Activated T-cell treated with anti-CD3 and anti-CD28 coated beads, Interleukin-2, amount 50 U/mL, for 4 hours (primary cell): Measurements from ENCODE around the gene FBLN2. TPM values are rescaled to one million over a fixed set of nuclear protein-coding genes. Genes with fewer than 3 reads are reported as not detected.

Experiments
- ATAC-seq, 2 donors: fragments of 200-7000 bp; cut with Tn5 transposase; one replicate each; pipeline ENCODE4 v1.10.0; 2021
- DNase-seq: peaks from one replicate; pipeline ENCODE4 v3.0.0-alpha.2; 2020
- H3K27me3 Mint-ChIP-seq: one replicate; pipeline ENCODE4 v1.8.0; 2021; ENCODE audit warnings: low read depth, mixed read lengths
- H3K36me3 Mint-ChIP-seq: one replicate; pipeline ENCODE4 v1.8.0; 2022; ENCODE audit warnings: mixed read lengths; ENCODE audit not compliant: insufficient read depth
- H3K4me1 Mint-ChIP-seq: one replicate; pipeline ENCODE4 v1.8.0; 2021; ENCODE audit warnings: low read depth, mixed read lengths
- H3K4me3 Mint-ChIP-seq: one replicate; pipeline ENCODE4 v1.8.0; 2021; ENCODE audit warnings: mild to moderate bottlenecking, moderate library complexity, mixed read lengths
- H3K9me3 Mint-ChIP-seq: one replicate; pipeline ENCODE4 v1.8.0; 2021; ENCODE audit warnings: mixed read lengths
- total RNA-seq, 3 donors: library from RNA; stranded (reverse); gene quantifications; one replicate each; pipeline ENCODE4 v1.2.1, GENCODE V29; 2021

Gene FBLN2
- total RNA-seq, 3 donors from 2014 or later, result 0.16 to 0.63 (median 0.16) TPM

DNA sequence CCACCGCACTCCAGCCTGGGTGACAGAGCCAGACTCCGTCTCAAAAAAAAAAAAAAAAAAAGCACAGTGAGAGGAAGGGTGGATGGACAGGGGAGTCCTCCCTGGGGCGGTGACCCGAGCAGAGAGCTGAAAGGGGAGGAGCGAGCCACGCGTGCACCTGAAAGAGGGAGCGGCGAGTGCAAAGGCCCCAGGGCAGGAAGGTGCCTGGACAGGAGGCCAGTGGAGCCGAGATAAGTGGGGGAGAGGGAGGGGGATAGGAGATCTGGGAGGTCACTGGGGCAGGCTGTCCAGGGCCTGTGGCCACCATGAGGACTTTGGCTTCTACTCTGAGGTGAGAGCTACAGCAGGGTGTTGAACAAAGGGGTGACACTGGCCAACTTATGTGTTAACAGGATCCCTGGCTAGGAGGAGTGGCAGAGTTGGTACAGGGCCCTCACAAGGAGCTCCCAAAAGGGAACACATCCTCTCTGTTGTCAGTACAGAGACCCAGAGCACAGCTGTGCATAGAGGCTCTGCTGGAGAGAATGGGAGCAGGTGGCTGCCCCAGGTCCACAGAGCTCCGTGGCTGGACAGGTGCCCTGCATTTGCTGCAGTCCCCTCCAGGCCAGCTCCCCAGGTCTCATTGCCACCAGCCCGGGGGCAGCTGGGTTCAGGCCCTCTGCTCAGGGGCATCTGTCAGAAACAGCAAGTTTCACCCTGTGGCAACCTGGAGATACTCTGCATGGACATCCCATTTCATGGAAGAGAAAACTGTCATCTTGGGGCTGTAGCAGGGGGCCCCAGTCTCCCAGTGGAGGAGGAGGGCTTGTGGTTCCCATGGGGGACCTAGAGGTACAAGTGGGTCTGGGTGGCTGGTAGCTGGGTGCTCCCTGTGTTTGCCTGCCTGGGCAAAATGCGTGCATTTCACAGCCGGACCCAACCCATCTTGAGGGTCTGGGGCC lies 28.5 kb downstream of the FBLN2 start:
- no peaks in the 10 kb centered on the region for H3K36me3 Mint-ChIP-seq
- no peaks in the 10 kb centered on the region for H3K4me1 Mint-ChIP-seq
- DNase-seq (no peak), ATAC-seq (no peak)
- no peak overlapping the region for H3K4me3 Mint-ChIP-seq
- peaks cover 3% of the 10 kb centered on the region for H3K27me3 Mint-ChIP-seq
- no peaks in the 10 kb centered on the region for H3K9me3 Mint-ChIP-seq

DNA sequence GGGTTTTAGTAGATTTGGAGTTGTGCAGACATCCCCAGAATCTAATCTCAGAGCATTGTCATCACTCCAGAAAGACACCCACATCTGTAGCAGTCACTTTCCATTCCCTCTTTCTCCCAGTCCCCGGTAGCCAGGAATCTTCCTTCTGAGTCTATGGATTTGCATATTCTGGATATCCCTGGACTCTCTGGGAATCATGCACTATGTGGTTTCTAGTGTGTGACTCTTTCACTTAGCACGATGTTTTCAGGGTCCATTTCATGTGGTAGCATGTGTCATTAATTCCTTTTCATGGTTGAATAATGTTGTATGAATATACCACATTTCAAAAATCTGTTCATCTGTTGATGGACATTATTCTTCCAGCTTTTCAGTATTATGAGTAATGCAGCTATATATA lies 29.3 kb downstream of the FBLN2 start:
- H3K27me3 Mint-ChIP-seq, result peaks cover 3% of the 10 kb centered on the region
- no peak overlapping the region for H3K4me3 Mint-ChIP-seq
- H3K4me1 Mint-ChIP-seq, result no peaks in the 10 kb centered on the region
- DNase-seq, result no peak
- H3K9me3 Mint-ChIP-seq, result no peaks in the 10 kb centered on the region
- ATAC-seq, result no peak
- no peaks in the 10 kb centered on the region for H3K36me3 Mint-ChIP-seq

DNA sequence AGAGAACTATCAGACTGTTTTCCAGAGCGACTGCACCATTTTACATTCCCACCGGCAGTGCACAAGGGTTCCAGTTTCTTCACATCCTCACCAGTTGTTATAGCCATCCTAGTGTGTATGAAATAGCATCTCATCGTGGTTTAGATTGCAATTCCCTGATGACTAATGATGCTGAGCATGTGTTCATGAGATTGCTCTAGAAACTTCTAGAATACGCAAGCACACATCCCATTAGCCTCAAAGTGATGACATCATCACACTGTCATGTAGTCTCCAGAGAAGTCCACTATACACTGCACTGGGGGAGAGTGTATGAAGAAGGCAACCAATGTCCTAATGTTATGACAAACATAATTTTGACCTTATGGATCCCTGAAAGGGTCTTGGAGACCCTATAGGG lies 30.1 kb downstream of the FBLN2 start:
- no peak for ATAC-seq
- H3K9me3 Mint-ChIP-seq, result no peaks in the 10 kb centered on the region
- no peak for DNase-seq
- no peaks in the 10 kb centered on the region for H3K36me3 Mint-ChIP-seq
- H3K4me3 Mint-ChIP-seq, result no peak overlapping the region
- H3K27me3 Mint-ChIP-seq, result peaks cover 3% of the 10 kb centered on the region
- H3K4me1 Mint-ChIP-seq, result no peaks in the 10 kb centered on the region

DNA sequence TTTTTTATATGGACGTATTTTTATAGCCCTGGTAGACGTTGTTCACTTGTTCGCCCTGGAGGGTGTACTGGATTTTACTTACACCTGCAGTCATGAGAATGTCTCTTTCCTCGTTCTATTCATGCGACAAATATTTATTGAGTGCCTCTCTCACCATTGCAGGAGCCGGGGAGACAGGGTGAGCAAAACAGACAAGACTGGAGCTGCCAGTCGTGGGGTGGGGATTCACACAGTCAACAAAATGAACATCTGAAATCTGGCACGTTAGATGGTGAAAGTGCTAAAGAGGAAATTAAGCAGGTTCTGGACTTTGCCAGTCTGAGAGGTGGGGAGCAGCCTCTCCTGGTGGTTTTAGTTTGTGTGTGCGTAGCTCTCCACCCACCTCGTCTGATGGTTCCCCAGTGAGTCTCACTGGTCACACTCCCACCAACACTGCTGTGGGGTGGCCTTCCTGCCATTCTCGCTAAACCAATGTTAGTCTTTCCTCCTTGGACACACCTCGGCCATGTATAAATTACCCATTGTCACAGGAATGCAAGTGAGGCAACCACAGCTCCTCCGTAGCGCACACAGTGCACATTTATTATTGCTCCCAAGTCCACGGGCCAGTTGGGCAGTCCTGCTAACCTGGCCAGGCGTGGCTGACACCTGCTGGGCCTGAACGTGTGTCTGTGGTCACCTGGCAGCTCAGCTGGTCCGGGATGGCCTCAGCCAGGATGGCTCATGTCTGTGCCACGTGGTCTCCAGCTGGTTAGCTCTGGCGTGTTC lies 31.5 kb downstream of the FBLN2 start:
- Mint-ChIP-seq H3K36me3 (no peaks in the 10 kb centered on the region), H3K4me3 (no peak overlapping the region), H3K9me3 (no peaks in the 10 kb centered on the region), H3K4me1 (no peaks in the 10 kb centered on the region), H3K27me3 (peaks cover 3% of the 10 kb centered on the region)
- ATAC-seq (no peak), DNase-seq (no peak)

DNA sequence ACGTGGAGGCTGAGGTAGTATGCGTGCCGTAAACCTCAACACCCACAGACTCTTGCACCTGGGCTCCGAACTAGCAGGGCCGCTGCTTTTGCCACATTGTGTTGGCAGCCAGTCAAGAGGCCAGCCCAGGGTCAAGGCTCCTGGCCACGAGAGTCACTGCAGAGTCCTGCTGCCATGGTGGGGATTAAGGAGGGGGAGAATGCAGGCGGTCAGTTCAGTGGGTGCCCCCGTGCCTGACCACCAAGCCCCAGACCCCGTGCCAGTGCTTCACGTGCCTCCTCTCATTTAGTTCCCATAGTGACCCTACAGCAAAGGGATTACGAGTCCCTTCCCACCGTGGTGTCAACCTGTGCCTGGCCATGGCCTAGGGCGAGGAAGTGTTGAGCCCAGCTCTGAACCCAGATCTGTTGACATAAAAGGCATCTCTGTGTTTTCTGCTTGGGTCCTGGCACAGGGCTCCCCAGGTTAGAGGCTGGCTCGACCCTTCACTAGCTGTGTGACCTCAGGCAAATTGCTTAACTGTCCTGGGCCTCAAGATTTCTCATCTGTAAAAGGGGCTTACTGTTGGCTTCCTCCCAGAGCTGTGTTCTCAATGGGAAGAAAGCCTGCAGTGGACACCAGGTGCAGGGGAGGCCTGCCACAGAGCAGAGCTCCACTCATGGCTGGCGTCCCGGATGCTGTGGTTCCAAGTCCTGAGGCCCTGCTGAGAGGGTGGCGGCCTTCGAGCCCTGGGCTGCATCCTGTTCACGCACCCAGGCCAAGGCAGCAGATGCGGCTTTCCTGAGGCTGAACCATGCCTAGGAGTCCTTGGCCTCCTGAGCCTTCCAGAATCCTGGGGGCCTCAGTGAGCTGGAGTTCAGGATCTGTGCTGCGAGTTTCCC lies 32.8 kb downstream of the FBLN2 start:
- no peaks in the 10 kb centered on the region for H3K9me3 Mint-ChIP-seq
- DNase-seq (no peak), ATAC-seq (no peak)
- no peaks in the 10 kb centered on the region for H3K4me1 Mint-ChIP-seq
- H3K27me3 Mint-ChIP-seq, result peaks cover 3% of the 10 kb centered on the region
- no peak overlapping the region for H3K4me3 Mint-ChIP-seq
- no peaks in the 10 kb centered on the region for H3K36me3 Mint-ChIP-seq

DNA sequence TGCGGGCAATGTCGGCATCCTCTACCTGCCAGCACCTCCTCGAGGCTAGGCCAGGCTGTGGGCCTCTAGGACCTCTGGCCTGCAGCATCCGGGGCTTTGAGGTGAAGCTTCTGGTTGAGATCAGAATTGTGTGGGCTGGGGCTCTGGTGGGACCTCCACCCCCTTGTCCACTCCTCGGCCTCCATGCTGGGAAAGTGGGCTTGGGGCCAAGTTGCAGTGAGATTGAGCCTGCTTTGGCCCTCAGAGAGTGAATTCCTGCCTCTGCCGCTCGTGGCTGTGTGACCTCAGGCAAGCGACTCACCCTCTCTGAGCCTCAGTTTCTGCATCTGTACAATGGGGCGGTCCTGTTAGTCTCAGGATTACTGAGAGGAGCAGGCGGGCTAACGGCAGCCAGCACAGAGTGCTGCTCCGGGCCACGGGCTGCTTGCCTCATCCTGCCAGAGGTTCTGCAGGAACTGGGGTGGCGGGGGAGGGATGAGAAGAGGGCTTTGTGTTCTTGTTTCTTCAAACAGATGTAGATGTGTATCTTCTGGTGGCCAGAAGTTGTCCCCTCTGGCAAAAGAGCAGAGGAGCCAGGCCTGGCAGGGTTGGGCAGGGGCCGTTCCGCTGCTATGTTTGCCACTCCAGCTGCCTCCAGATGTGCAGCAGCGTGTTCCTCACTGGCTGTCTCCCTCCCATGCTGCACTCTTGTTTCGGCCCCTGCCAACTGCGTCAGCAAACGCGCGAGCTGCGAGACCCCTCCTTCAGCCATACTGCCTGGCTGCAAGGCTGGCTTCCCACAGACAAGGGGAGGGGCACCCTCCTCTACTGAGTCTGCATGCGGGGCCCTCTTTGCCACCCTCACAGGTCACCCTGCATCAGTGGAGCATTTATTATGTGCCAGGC lies 33.7 kb downstream of the FBLN2 start:
- Mint-ChIP-seq H3K36me3 (no peaks in the 10 kb centered on the region), H3K27me3 (peaks cover 3% of the 10 kb centered on the region), H3K4me1 (no peaks in the 10 kb centered on the region), H3K9me3 (no peaks in the 10 kb centered on the region), H3K4me3 (no peak overlapping the region)
- no peak for DNase-seq
- no peak for ATAC-seq

DNA sequence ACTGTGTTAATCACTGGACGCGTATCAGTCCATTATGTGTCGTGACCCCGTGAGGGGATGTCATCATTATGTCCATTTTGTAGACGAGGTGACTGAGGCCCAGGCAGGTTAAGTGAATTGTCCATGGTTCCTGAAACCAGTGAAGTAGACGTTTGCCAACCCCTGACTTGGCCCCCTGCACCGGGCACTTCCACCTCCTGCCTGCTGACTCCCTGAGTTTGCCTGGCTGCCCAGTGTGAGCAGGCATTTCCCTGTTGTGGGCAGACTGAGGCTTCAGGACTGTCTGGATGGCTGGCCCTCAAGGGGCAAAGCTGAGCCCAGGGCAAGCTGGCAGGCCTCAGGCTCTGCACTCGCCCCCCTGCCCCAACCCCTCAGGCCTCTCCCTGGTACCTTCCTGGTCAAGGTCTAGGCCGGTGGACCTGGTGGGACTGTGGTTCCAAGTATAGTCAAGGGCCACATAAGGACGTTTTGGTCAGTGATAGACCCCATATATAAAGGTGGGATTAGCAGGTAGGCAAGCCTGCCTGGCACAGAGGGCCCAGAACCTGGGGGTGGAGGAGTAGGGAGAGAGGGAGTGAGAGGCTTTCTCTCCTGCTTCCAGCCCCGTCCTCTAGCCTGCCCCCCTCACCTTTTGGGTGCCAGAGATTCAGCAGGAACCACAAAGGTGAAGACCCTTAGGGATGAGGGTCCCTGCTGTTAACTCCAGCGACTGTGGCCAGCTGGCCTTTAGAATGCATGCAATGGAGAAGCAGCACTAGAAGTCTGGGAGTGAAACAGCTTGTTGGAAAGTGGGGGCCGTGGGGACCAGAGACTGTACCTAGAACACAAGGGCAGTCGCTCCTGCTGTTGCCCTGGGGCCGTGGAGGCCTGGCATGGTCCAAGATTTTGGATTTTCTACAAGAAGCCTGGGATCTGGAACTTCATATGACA lies 34.6 kb downstream of the FBLN2 start:
- Mint-ChIP-seq H3K27me3 (peaks cover 3% of the 10 kb centered on the region), H3K4me3 (no peak overlapping the region), H3K36me3 (no peaks in the 10 kb centered on the region), H3K4me1 (no peaks in the 10 kb centered on the region), H3K9me3 (no peaks in the 10 kb centered on the region)
- no peak for DNase-seq
- ATAC-seq, result no peak

DNA sequence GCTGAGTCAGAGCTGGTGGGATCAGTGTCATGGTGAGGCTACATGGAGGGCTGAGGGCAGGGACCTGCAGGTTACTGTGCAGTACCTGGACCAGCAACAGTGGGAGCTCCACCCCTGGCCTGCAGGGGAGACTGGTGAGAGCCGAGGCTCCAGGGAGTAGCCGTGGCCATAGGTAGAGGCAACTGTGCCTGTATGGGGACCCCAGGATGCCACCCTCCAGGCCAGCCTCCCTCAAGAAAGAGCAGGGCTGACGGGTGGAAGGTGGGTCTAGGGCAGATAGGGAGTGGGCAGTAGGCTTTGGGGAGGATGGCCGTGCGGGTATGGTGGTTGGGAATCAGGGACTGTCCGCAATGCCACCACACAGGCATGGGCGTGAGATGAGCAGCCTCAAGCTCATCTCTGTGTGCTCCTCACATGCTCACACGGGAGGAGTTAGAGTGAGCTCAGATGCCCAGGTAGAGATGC lies 35.5 kb downstream of the FBLN2 start:
- Mint-ChIP-seq H3K4me1 (no peaks in the 10 kb centered on the region), H3K27me3 (peaks cover 3% of the 10 kb centered on the region), H3K9me3 (no peaks in the 10 kb centered on the region), H3K36me3 (no peaks in the 10 kb centered on the region), H3K4me3 (no peak overlapping the region)
- no peak for ATAC-seq
- no peak for DNase-seq

DNA sequence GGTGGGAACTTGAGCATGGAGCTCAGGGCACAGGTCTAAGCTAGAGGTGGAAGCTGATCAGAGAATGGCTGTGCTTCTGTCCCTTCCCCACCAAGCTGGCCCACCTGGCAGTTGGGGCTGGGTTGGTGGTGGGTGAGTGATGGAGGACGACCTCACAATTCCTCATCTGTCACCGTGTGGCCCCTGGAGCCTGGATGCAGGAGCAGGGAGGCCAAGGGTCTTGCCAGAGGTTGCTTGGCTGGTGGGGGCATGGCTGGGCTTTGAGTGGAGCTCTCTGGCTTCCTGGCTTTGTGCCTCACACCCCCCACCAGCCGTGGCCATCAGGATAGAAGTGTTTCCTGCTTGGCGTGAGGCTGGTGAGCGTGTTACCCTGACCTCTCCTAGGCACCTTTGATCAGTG lies 36.0 kb downstream of the FBLN2 start:
- Mint-ChIP-seq H3K4me1 (no peaks in the 10 kb centered on the region), H3K9me3 (no peaks in the 10 kb centered on the region), H3K27me3 (no peaks in the 10 kb centered on the region), H3K4me3 (no peak overlapping the region), H3K36me3 (no peaks in the 10 kb centered on the region)
- DNase-seq (no peak), ATAC-seq (no peak)

DNA sequence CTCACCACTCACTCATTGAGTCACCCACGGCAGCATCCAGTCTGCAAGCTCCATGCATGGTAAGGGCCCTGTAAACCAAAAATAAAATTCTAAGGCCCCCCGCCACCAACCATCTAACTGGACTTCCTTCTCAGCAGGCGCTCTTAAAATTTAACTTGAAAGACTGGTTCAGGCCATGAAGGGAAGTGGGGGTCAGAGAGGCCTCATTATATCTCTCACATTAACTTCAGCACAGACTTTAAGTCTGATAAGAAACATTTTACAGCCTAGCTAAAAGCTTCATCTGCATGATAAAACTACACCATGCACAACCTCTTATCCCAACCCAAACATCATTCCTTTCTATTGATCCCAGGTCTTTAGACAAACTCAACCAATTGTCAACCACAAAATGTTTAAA lies 38.5 kb downstream of the FBLN2 start:
- H3K27me3 Mint-ChIP-seq, result no peaks in the 10 kb centered on the region
- H3K4me1 Mint-ChIP-seq, result no peaks in the 10 kb centered on the region
- no peak for ATAC-seq
- no peak for DNase-seq
- H3K36me3 Mint-ChIP-seq, result no peaks in the 10 kb centered on the region
- H3K4me3 Mint-ChIP-seq, result no peak overlapping the region
- no peaks in the 10 kb centered on the region for H3K9me3 Mint-ChIP-seq

DNA sequence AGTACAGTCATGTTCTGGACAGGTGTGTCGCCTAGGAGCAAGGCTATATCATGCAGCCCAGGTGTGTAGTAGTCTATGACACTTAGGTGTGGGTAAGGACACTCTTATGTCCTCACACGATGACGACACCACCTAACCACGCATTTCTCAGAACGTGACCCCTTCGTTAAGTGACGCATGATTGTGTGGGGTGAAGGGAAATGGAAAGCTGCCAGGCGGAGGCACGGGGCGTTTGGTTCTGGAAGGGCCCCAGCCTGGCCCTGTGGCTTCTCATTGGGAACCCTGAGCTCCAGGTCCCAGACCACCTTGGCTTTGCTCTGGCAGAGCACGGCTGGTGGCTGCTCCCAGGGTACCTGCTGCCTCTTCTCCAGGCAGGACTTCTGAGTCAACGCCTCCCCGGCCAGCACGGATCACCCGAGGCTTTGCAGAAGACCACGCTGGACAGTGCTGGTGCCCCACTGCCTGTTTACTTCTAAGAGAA lies 39.3 kb downstream of the FBLN2 start:
- H3K36me3 Mint-ChIP-seq, result no peaks in the 10 kb centered on the region
- no peak overlapping the region for H3K4me3 Mint-ChIP-seq
- no peaks in the 10 kb centered on the region for H3K4me1 Mint-ChIP-seq

DNA sequence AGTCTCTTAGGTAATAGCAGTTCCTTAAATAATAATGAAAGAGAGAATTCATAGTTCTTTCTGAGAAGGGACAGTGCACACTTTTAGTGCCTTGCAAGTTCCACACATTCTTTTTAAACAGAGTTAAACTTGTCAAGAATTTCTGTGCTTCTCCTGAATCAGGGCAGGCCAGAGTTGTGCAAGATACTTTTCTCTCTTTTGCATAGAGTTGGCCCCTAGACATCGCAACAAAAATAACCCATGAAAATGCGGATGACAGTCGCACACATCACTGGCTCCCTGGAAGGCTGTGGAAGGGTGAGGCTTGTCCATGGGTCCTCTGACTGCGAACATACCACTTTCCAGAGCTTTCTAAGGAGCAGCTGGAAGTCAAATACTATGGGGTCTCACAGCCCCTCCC lies 40.1 kb downstream of the FBLN2 start:
- Mint-ChIP-seq H3K27me3 (peaks cover 2% of the 10 kb centered on the region), H3K9me3 (no peaks in the 10 kb centered on the region), H3K4me3 (no peak overlapping the region), H3K36me3 (no peaks in the 10 kb centered on the region), H3K4me1 (no peaks in the 10 kb centered on the region)
- no peak for DNase-seq
- no peak for ATAC-seq

More for the DNA sequence above, 39.3 kb downstream of the FBLN2 start:
- no peaks in the 10 kb centered on the region for H3K9me3 Mint-ChIP-seq
- DNase-seq (no peak), ATAC-seq (no peak)
- no peaks in the 10 kb centered on the region for H3K27me3 Mint-ChIP-seq
